WTC11 (cell line): ENCODE results near the gene LLGL2. TPM values are rescaled to one million over a fixed set of nuclear protein-coding genes. Genes with fewer than 3 reads are reported as not detected.

Experiments
- ATAC-seq: fragments of 200-7000 bp; cut with Tn5 transposase; 2 replicates; pipeline ENCODE4 v1.10.0; 2021; ENCODE audit warnings: mild to moderate bottlenecking, moderate library complexity
- CTCF ChIA-PET: fragments of 300-600 bp; sonication (Branson Sonifier 250); formaldehyde crosslinking; loops from one replicate; lab custom pipeline; 2021; ENCODE audit warnings: antibody characterized with exemption; lab: Charles Lee
- POLR2A ChIA-PET: fragments of 350-600 bp; sonication (Branson Sonifier 250); formaldehyde crosslinking; loops from one replicate; lab custom pipeline; 2021; ENCODE audit warnings: antibody characterized with exemption; lab: Charles Lee
- DNase-seq: peaks from one replicate; pipeline ENCODE4 v3.0.0; 2021; ENCODE audit warnings: low spot score
- H3K27ac Mint-ChIP-seq: 2 replicates; pipeline ENCODE4 v1.8.0; 2021; ENCODE audit warnings: mixed read lengths
- H3K27me3 Mint-ChIP-seq: 2 replicates; pipeline ENCODE4 v1.8.0; 2021; ENCODE audit warnings: low read depth, mild to moderate bottlenecking, moderate library complexity, mixed read lengths
- H3K36me3 Mint-ChIP-seq: 2 replicates; pipeline ENCODE4 v1.8.0; 2021; ENCODE audit warnings: mixed read lengths
- H3K4me1 Mint-ChIP-seq: 2 replicates; pipeline ENCODE4 v1.8.0; 2022; ENCODE audit warnings: mixed read lengths
- H3K4me3 Mint-ChIP-seq: 2 replicates; pipeline ENCODE4 v1.8.0; 2021; ENCODE audit warnings: mild to moderate bottlenecking, moderate library complexity, mixed read lengths
- H3K9me3 Mint-ChIP-seq: 2 replicates; pipeline ENCODE4 v1.8.0; 2021; ENCODE audit warnings: mixed read lengths
- AR ChIP-seq: fragments of 250-450 bp; sonication (Bioruptor Pico); IDR thresholded peaks from 2 replicates; pipeline ENCODE4 v1.9.0; 2021; ENCODE audit warnings: mild to moderate bottlenecking
- ARID4B ChIP-seq: sonication (generic); formaldehyde crosslinking; IDR thresholded peaks from 2 replicates; pipeline ENCODE4 v1.8.0; 2023; ENCODE audit warnings: missing genetic modification reagents, mild to moderate bottlenecking, borderline replicate concordance
- E2F4 ChIP-seq: sonication (generic); formaldehyde crosslinking; IDR thresholded peaks from 2 replicates; pipeline ENCODE4 v1.8.1; 2022; ENCODE audit warnings: low read depth, mild to moderate bottlenecking, moderate library complexity, missing genetic modification reagents, borderline replicate concordance
- EMX1 ChIP-seq: fragments of 250-450 bp; sonication (Bioruptor Pico); IDR thresholded peaks from 2 replicates; pipeline ENCODE4 v1.8.0; 2021; ENCODE audit warnings: mild to moderate bottlenecking
- ERG ChIP-seq: fragments of 250-450 bp; sonication (Bioruptor Pico); IDR thresholded peaks from 2 replicates; pipeline ENCODE4 v1.8.0; 2021; ENCODE audit warnings: mild to moderate bottlenecking
- IRF1 ChIP-seq: sonication (generic); formaldehyde crosslinking; IDR thresholded peaks from 2 replicates; pipeline ENCODE4 v1.8.0; 2023; ENCODE audit warnings: missing genetic modification reagents
- MXD4 ChIP-seq: fragments of 250-450 bp; sonication (Bioruptor Pico); IDR thresholded peaks from 2 replicates; pipeline ENCODE4 v1.8.0; 2021; ENCODE audit warnings: mild to moderate bottlenecking, moderate library complexity, borderline replicate concordance
- OVOL2 ChIP-seq: fragments of 250-450 bp; sonication (Bioruptor Pico); IDR thresholded peaks from 2 replicates; pipeline ENCODE4 v1.9.0; 2021; ENCODE audit warnings: mild to moderate bottlenecking, borderline replicate concordance
- TEAD4 ChIP-seq: sonication (generic); formaldehyde crosslinking; IDR thresholded peaks from 2 replicates; pipeline ENCODE4 v1.8.0; 2022; ENCODE audit warnings: mild to moderate bottlenecking, missing genetic modification reagents
- TP53 ChIP-seq: sonication (generic); formaldehyde crosslinking; IDR thresholded peaks from 2 replicates; pipeline ENCODE4 v1.8.1; 2023; ENCODE audit warnings: mild to moderate bottlenecking, missing genetic modification reagents
- USF2 ChIP-seq: sonication (generic); formaldehyde crosslinking; IDR thresholded peaks from 2 replicates; pipeline ENCODE4 v1.8.1; 2023; ENCODE audit warnings: mild to moderate bottlenecking, missing genetic modification reagents, moderate library complexity
- ZNF138 ChIP-seq: sonication (generic); formaldehyde crosslinking; conservative IDR thresholded peaks from 2 replicates; pipeline ENCODE4 v1.8.1; 2022; ENCODE audit warnings: mild to moderate bottlenecking, moderate library complexity, missing genetic modification reagents
- ZNF317 ChIP-seq: sonication (generic); formaldehyde crosslinking; IDR thresholded peaks from 2 replicates; pipeline ENCODE4 v1.8.1; 2023; ENCODE audit warnings: low read depth, mild to moderate bottlenecking, moderate library complexity, missing genetic modification reagents, borderline replicate concordance
- ZNF425 ChIP-seq: fragments of 250-450 bp; sonication (Bioruptor Pico); conservative IDR thresholded peaks from 2 replicates; pipeline ENCODE4 v1.9.0; 2021; ENCODE audit warnings: mild to moderate bottlenecking
- ZNF512 ChIP-seq: sonication (generic); formaldehyde crosslinking; IDR thresholded peaks from 2 replicates; pipeline ENCODE4 v1.8.1; 2022; ENCODE audit warnings: missing genetic modification reagents, borderline replicate concordance
- total RNA-seq: library from RNA; stranded (reverse); gene quantifications from 3 replicates; pipeline ENCODE4 v1.2.3, GENCODE V29; 2021

LLGL2 gene
- total RNA-seq, 1 experiment from 2014 or later = 103 TPM

GRCh38 chr17:75524970-75525805, at the start of gene LLGL2 (continued):
- TF ChIP-seq ARID4B (CRISPR knock-in tag) (peak; percentile 62; the same call in 1 of the 2 replicates), ZNF138 (no peak), ZNF317 (CRISPR knock-in tag) (no peak; the same call in 1 of the 2 replicates), ZNF512 (CRISPR knock-in tag) (no peak), E2F4 (CRISPR knock-in tag) (no peak), TEAD4 (CRISPR knock-in tag) (no peak), USF2 (CRISPR knock-in tag) (0 out of 2 replicates have a peak, but pooled peaks have one; percentile 6), IRF1 (CRISPR knock-in tag) (no peak), TP53 (CRISPR knock-in tag) (peak; percentile 67; the same call in 1 of the 2 replicates), ZNF425 (CRISPR knock-in tag) (no peak)

GRCh38 chr17:75475851-75476250, 49.6 kb upstream of the LLGL2 start:
- H3K27ac Mint-ChIP-seq = no peak overlapping the region
- CTCF ChIA-PET = interaction anchor here (1.0 to 1.7 kb wide), 3 partner anchors 23 to 205 kb away, joined by 3 to 4 read pairs (median 4); partner anchors contain the start of gene MIF4GD
- ATAC-seq = no peak
- TF ChIP-seq ERG (CRISPR knock-in tag) (no peak), ZNF425 (CRISPR knock-in tag) (no peak), OVOL2 (CRISPR knock-in tag) (no peak), EMX1 (no peak), MXD4 (no peak), AR (CRISPR knock-in tag) (no peak)

More at GRCh38 chr17:75475851-75476250, 49.6 kb upstream of the LLGL2 start:
- no peaks in the 10 kb centered on the region for H3K27me3 Mint-ChIP-seq
- DNase-seq = no peak
- POLR2A ChIA-PET = no interaction called here
- no peaks in the 10 kb centered on the region; the same call in 1 of the 2 replicates for H3K36me3 Mint-ChIP-seq
- no peak overlapping the region for H3K4me3 Mint-ChIP-seq
- no peaks in the 10 kb centered on the region for H3K9me3 Mint-ChIP-seq
- H3K4me1 Mint-ChIP-seq = peaks cover 7% of the 10 kb centered on the region
